H1 (cell line): ENCODE results near the gene OR10C1. TPM values are rescaled to one million over a fixed set of nuclear protein-coding genes. Genes with fewer than 3 reads are reported as not detected.

Experiments used
- CTCF ChIA-PET: fragments of 300-600 bp; sonication (Branson Sonifier 250); formaldehyde crosslinking; loops from one replicate; lab custom pipeline; 2021; ENCODE audit not compliant: partially characterized antibody; lab: Charles Lee
- POLR2A ChIA-PET: fragments of 300-600 bp; sonication (Branson Sonifier 250); formaldehyde crosslinking; loops from one replicate; lab custom pipeline; 2021; ENCODE audit warnings: inconsistent platforms; ENCODE audit not compliant: partially characterized antibody; lab: Charles Lee
- DNase-seq, 2 experiments: peaks; one replicate each; pipeline versions ENCODE4 v3.0.0 to v3.0.0-alpha.2; 2010 to 2022; ENCODE audit warnings: low spot score in 2 of 2, low read depth in 1 of 2, mixed read lengths in 1 of 2
- FAIRE-seq: peaks from 2 replicates; lab custom pipeline; 2011; peaks lifted over from hg19 to GRCh38; lab: Jason Lieb, UNC
- H2AFZ ChIP-seq: 2 replicates; pipeline ENCODE4 v1.8.1; 2012; ENCODE audit warnings: low read length, inconsistent platforms
- H2AK5ac ChIP-seq: 2 replicates; pipeline ENCODE4 v1.6.1; 2013; ENCODE audit warnings: low read depth, low read length
- H2BK120ac ChIP-seq: replicated peaks from 2 replicates; pipeline ENCODE3; 2013; ENCODE audit warnings: low read depth, low read length, inconsistent platforms
- H2BK12ac ChIP-seq: 2 replicates; pipeline ENCODE4 v1.6.1; 2013; ENCODE audit warnings: low read depth, low read length
- H2BK15ac ChIP-seq: 2 replicates; pipeline ENCODE4 v1.6.1; 2013; ENCODE audit warnings: low read length
- H2BK20ac ChIP-seq: 2 replicates; pipeline ENCODE4 v1.6.1; 2013; ENCODE audit warnings: low read length
- H2BK5ac ChIP-seq: 2 replicates; pipeline ENCODE4 v1.6.1; 2013; ENCODE audit warnings: low read depth, low read length
- H3K14ac ChIP-seq: 2 replicates; pipeline ENCODE4 v1.6.1; 2013; ENCODE audit warnings: inconsistent platforms; ENCODE audit not compliant: insufficient read length
- H3K18ac ChIP-seq: 2 replicates; pipeline ENCODE4 v1.6.1; 2013; ENCODE audit warnings: low read length; ENCODE audit errors: extremely low read depth
- H3K23ac ChIP-seq: 2 replicates; pipeline ENCODE4 v1.6.1; 2013; ENCODE audit warnings: inconsistent platforms; ENCODE audit not compliant: insufficient read length
- H3K23me2 ChIP-seq: 2 replicates; pipeline ENCODE4 v1.6.1; 2013; ENCODE audit warnings: low read depth, low read length
- H3K27ac ChIP-seq: 2 replicates; pipeline ENCODE4 v1.6.1; 2011; ENCODE audit warnings: low read depth, low read length, inconsistent platforms
- H3K27me3 ChIP-seq, 4 experiments: replicated peaks in 1 of 4; 1 replicate in 1 of 4; 2 replicates in 3 of 4; pipeline versions ENCODE4 v1.6.1 to v1.8.1; 2011 to 2013; ENCODE audit warnings: low read length in 3 of 4, mild to moderate bottlenecking in 3 of 4, inconsistent platforms in 2 of 4, mixed read lengths in 2 of 4, moderate library complexity in 1 of 4; ENCODE audit not compliant: control insufficient read depth in 3 of 4, insufficient read depth in 3 of 4; ENCODE audit errors: extremely low read depth in 1 of 4
- H3K36me3 ChIP-seq, 4 experiments: 2 replicates each; pipeline versions ENCODE4 v1.6.1 to v1.8.1; 2011 to 2013; ENCODE audit warnings: mild to moderate bottlenecking in 4 of 4, low read length in 3 of 4, moderate library complexity in 2 of 4, control low read depth in 1 of 4, inconsistent platforms in 1 of 4; ENCODE audit not compliant: insufficient read depth in 4 of 4, control insufficient read depth in 2 of 4
- H3K4ac ChIP-seq: replicated peaks from 2 replicates; pipeline ENCODE3; 2013; ENCODE audit warnings: low read length, low read depth, mixed read lengths, inconsistent platforms; ENCODE audit not compliant: insufficient read length
- H3K4me1 ChIP-seq, 4 experiments: replicated peaks in 1 of 4; 1 replicate in 1 of 4; 2 replicates in 3 of 4; pipeline versions ENCODE4 v1.6.1 to v1.8.1; 2011 to 2013; ENCODE audit warnings: low read length in 3 of 4, inconsistent platforms in 2 of 4, mixed read lengths in 1 of 4; ENCODE audit not compliant: insufficient read depth in 4 of 4, control insufficient read depth in 3 of 4
- H3K4me2 ChIP-seq, 2 experiments: 2 replicates each; pipeline versions ENCODE4 v1.6.1 to v1.8.1; 2011 to 2013; ENCODE audit warnings: low read depth in 2 of 2, low read length in 2 of 2, control low read depth in 1 of 2, inconsistent platforms in 1 of 2, mild to moderate bottlenecking in 1 of 2; ENCODE audit not compliant: insufficient read depth in 1 of 2
- H3K4me3 ChIP-seq, 4 experiments: fragments of 200-600, 300-600 bp in 1 of 4; sonication (generic), shearing (Covaris generic), sonication (Bioruptor Twin) in 1 of 4; 2 replicates each; pipeline versions ENCODE4 v1.5.1 to v1.8.1; 2011 to 2016; ENCODE audit warnings: low read length in 4 of 4, low read depth in 3 of 4, control low read depth in 2 of 4, inconsistent platforms in 2 of 4, mild to moderate bottlenecking in 2 of 4, mixed read lengths in 1 of 4, moderate library complexity in 1 of 4; ENCODE audit not compliant: insufficient read depth in 2 of 4; ENCODE audit errors: extremely low read depth in 1 of 4
- H3K56ac ChIP-seq: replicated peaks from 2 replicates; pipeline ENCODE3; 2013; ENCODE audit warnings: low read depth, mild to moderate bottlenecking, mixed read lengths, low read length, inconsistent platforms; ENCODE audit not compliant: insufficient read length
- H3K79me1 ChIP-seq: 2 replicates; pipeline ENCODE4 v1.6.1; 2013; ENCODE audit warnings: low read depth, low read length, control low read depth
- H3K79me2 ChIP-seq, 2 experiments: 2 replicates each; pipeline versions ENCODE4 v1.6.1 to v1.8.1; 2012 to 2013; ENCODE audit warnings: low read length in 2 of 2, mild to moderate bottlenecking in 2 of 2, inconsistent platforms in 1 of 2; ENCODE audit not compliant: insufficient read depth in 2 of 2, control insufficient read depth in 1 of 2
- H3K9ac ChIP-seq, 4 experiments: replicated peaks in 1 of 4; 1 replicate in 1 of 4; 2 replicates in 3 of 4; pipeline versions ENCODE4 v1.6.1 to v1.8.1; 2011 to 2013; ENCODE audit warnings: low read depth in 3 of 4, low read length in 3 of 4, control low read depth in 2 of 4, mild to moderate bottlenecking in 2 of 4, moderate library complexity in 2 of 4, inconsistent platforms in 1 of 4; ENCODE audit errors: extremely low read depth in 1 of 4
- H3K9me3 ChIP-seq, 2 experiments: 2 replicates each; pipeline versions ENCODE4 v1.6.1 to v1.8.1; 2012 to 2013; ENCODE audit warnings: mild to moderate bottlenecking in 2 of 2, moderate library complexity in 2 of 2, control low read depth in 1 of 2, inconsistent platforms in 1 of 2, low read depth in 1 of 2, low read length in 1 of 2, mixed read lengths in 1 of 2; ENCODE audit not compliant: insufficient read depth in 2 of 2
- H4K20me1 ChIP-seq, 2 experiments: replicated peaks in 1 of 2; 2 replicates each; pipeline versions ENCODE3 to v1.8.1; 2011 to 2013; ENCODE audit warnings: inconsistent platforms in 2 of 2, low read length in 2 of 2, mild to moderate bottlenecking in 1 of 2; ENCODE audit not compliant: insufficient read depth in 2 of 2, control insufficient read depth in 1 of 2
- H4K5ac ChIP-seq: 2 replicates; pipeline ENCODE4 v1.6.1; 2013; ENCODE audit warnings: low read length, low read depth, mixed read lengths, inconsistent platforms; ENCODE audit not compliant: insufficient read length
- H4K8ac ChIP-seq: 2 replicates; pipeline ENCODE4 v1.8.0; 2013; ENCODE audit warnings: mild to moderate bottlenecking, moderate library complexity, low read length, inconsistent platforms; ENCODE audit not compliant: insufficient read depth; ENCODE audit errors: extremely low read depth
- H4K91ac ChIP-seq: replicated peaks from 2 replicates; pipeline ENCODE3; 2013; ENCODE audit warnings: low read length, mixed read lengths, inconsistent platforms; ENCODE audit not compliant: insufficient read length
- CTBP2 ChIP-seq: IDR thresholded peaks from 2 replicates; pipeline ENCODE4 v1.7.0; 2011; ENCODE audit warnings: borderline replicate concordance, mild to moderate bottlenecking, moderate library complexity, mixed read lengths, low read length; ENCODE audit not compliant: insufficient read depth, insufficient read length
- JUND ChIP-seq: IDR thresholded peaks from 2 replicates; pipeline ENCODE4 v1.6.1; 2011; ENCODE audit warnings: mild to moderate bottlenecking, improper control_type of control experiment, low read length
- KDM1A ChIP-seq: fragments of 200-600, 300-600 bp; sonication (generic); IDR thresholded peaks from 2 replicates; pipeline ENCODE4 v1.7.1; 2016; ENCODE audit warnings: mild to moderate bottlenecking, low read length, borderline replicate concordance
- KDM4A ChIP-seq: IDR thresholded peaks from one replicate; pipeline ENCODE4 v1.7.1; 2012; ENCODE audit warnings: low read depth, mild to moderate bottlenecking, moderate library complexity, low read length, inconsistent platforms; ENCODE audit not compliant: severe bottlenecking
- RAD21 ChIP-seq, 2 experiments: IDR thresholded peaks in 1 of 2; conservative IDR thresholded peaks in 1 of 2; 2 replicates each; pipeline ENCODE4 v1.6.1; 2011; ENCODE audit warnings: low read depth in 2 of 2, low read length in 2 of 2, improper control_type of control experiment in 1 of 2, inconsistent platforms in 1 of 2, mild to moderate bottlenecking in 1 of 2, moderate library complexity in 1 of 2
- RFX5 ChIP-seq: IDR thresholded peaks from 2 replicates; pipeline ENCODE4 v1.6.1; 2011; ENCODE audit warnings: low read depth, low read length, improper control_type of control experiment, borderline replicate concordance
- RNF2 ChIP-seq: fragments of 200-900, 300-1000 bp; sonication (generic); IDR thresholded peaks from 2 replicates; pipeline ENCODE4 v1.7.1; 2016; ENCODE audit warnings: borderline replicate concordance, low read depth, mild to moderate bottlenecking, antibody characterized with exemption, low read length; ENCODE audit not compliant: poor library complexity, severe bottlenecking; ENCODE audit errors: missing control alignments
- SAP30 ChIP-seq: fragments of 300-600 bp; sonication (generic); IDR thresholded peaks from 2 replicates; pipeline ENCODE4 v1.7.1; 2012; ENCODE audit warnings: low read length, moderate library complexity, mild to moderate bottlenecking, inconsistent platforms; ENCODE audit not compliant: insufficient read depth, insufficient replicate concordance
- SIRT6 ChIP-seq: IDR thresholded peaks from one replicate; pipeline ENCODE4 v1.7.1; 2012; ENCODE audit warnings: low read length, inconsistent platforms
- TCF12 ChIP-seq: IDR thresholded peaks from 2 replicates; pipeline ENCODE4 v1.6.1; 2011; ENCODE audit warnings: low read depth, mild to moderate bottlenecking, low read length
- TEAD4 ChIP-seq: IDR thresholded peaks from 2 replicates; pipeline ENCODE4 v1.6.1; 2012; ENCODE audit warnings: low read depth, low read length, inconsistent platforms, mixed read lengths
- ZNF274 ChIP-seq: IDR thresholded peaks from 2 replicates; pipeline ENCODE4 v1.7.0; 2012; ENCODE audit warnings: low read length, borderline replicate concordance; ENCODE audit errors: extremely low read depth
- WGBS, 2 experiments: shearing (Covaris generic) in 1 of 2; methylation state at CpG; one replicate each; pipeline versions ENCODE4 v1.1.6 to v1.1.7; 2013 to 2015; ENCODE audit warnings: low lambda C conversion rate in 2 of 2, mixed read lengths in 2 of 2, inconsistent platforms in 1 of 2, low coverage in 1 of 2, missing lambda C conversion rate in 1 of 2; ENCODE audit not compliant: insufficient replicate concordance in 2 of 2, insufficient coverage in 1 of 2, insufficient read length in 1 of 2; ENCODE audit errors: extremely low coverage in 1 of 2, missing lambda C conversion rate in 1 of 2; 5-methylcytosine and 5-hydroxymethylcytosine counted together
- polyA plus RNA-seq, 7 experiments: library from polyadenylated mRNA; depleted of rRNA in 3 of 7; stranded (reverse) in 5 of 7; unstranded in 2 of 7; fragments of >200 nt in 5 of 7; fragments of 200-250 nt in 2 of 7; gene quantifications; 1 replicate in 5 of 7; 2 replicates in 1 of 7; 4 replicates in 1 of 7; pipeline versions ENCODE4 v1.2.1 to v1.2.3, GENCODE V29; 2011 to 2013; ENCODE audit warnings: missing spikeins in 2 of 7, mixed read lengths in 2 of 7
- total RNA-seq: library from RNA; stranded (reverse); fragmentation: NEBNext Ultra II Directional; extraction: Animal tissue kit (Norgen Biotek cat#: 25700); gene quantifications from 2 replicates; pipeline ENCODE4 v1.2.1, GENCODE V29; 2021

OR10C1 gene
- total and polyA plus RNA-seq, 2 of the 8 experiments (the other 6 are each of a cell fraction or from before 2014, with no cell fraction given), result not detected

- no peak overlapping the region for H2AK5ac ChIP-seq
- TF ChIP-seq SIRT6 (no peak), JUND (no peak), TCF12 (no peak), TEAD4 (no peak), RFX5 (no peak), KDM1A (peak; percentile 80), RAD21 (IDR thresholded peaks at IDR 0.05 in 1 of 2, conservative IDR thresholded peaks at IDR 0.05 in 1 of 2; ENCODE audit: low read depth in 2 of 2, low read length in 2 of 2) (no peak), SAP30 (no peak), ZNF274 (no peak), RNF2 (no peak), KDM4A (no peak), CTBP2 (no peak)
Observed at GRCh38 chr6:29451471-29452193, 12.5 kb downstream of the OR10C1 start.

More at GRCh38 chr6:29451471-29452193, 12.5 kb downstream of the OR10C1 start:
- H3K9me3 ChIP-seq, result peaks cover 0 to 4% of the 10 kb centered on the region in 2 experiments; a peak in 1 of 4 replicates
- H3K4me1 ChIP-seq, result peaks cover 0 to 3% (median 2%) of the 10 kb centered on the region in 4 experiments; a peak in 3 of 7 replicates
- no peaks in the 10 kb centered on the region for H3K79me1 ChIP-seq
- H4K20me1 ChIP-seq, result no peaks in the 10 kb centered on the region
- H3K27ac ChIP-seq, result no peak overlapping the region
- no peak overlapping the region for H3K14ac ChIP-seq
- no peak for DNase-seq
- H2BK5ac ChIP-seq, result no peak overlapping the region
- no peaks in the 10 kb centered on the region for H3K79me2 ChIP-seq
- H2BK120ac ChIP-seq, result no peak overlapping the region
- no peak overlapping the region for H2BK15ac ChIP-seq
- H3K27me3 ChIP-seq, result no peaks in the 10 kb centered on the region
- no peak overlapping the region for H4K8ac ChIP-seq
- no peak overlapping the region for H4K91ac ChIP-seq
- H4K5ac ChIP-seq, result no peak overlapping the region
- no peak overlapping the region for H3K4ac ChIP-seq
- WGBS, 2 experiments, result 90% methylated on average over 3 of the region's 3 CpGs; no CpG with 5 or more reads in 1 of the 2 experiments
- H3K56ac ChIP-seq, result no peak overlapping the region
- no peak overlapping the region for H2AFZ ChIP-seq
- H3K18ac ChIP-seq, result no peak overlapping the region
- no peak overlapping the region for H2BK12ac ChIP-seq
- no peak overlapping the region for H3K4me3 ChIP-seq
- H3K23ac ChIP-seq, result no peak overlapping the region
- no peak for FAIRE-seq
- H3K9ac ChIP-seq, result no peak overlapping the region
- no peak overlapping the region for H3K4me2 ChIP-seq
- no peaks in the 10 kb centered on the region for H3K36me3 ChIP-seq
- H3K23me2 ChIP-seq, result no peaks in the 10 kb centered on the region
- ChIA-PET POLR2A (no interaction called here), CTCF (interaction anchor here (0.6 to 1.4 kb wide), 2 partner anchors 15 to 86 kb away, joined by 3 to 5 read pairs; no protein-coding TSS in a partner anchor)
- H2BK20ac ChIP-seq, result no peak overlapping the region
